IMR-90 (cell line): ENCODE measurements around the gene NAB1. TPM values are rescaled to one million over a fixed set of nuclear protein-coding genes. Genes with fewer than 3 reads are reported as not detected.

Source experiments
- ATAC-seq: fragments of 200-7000 bp; cut with Tn5 transposase; 2 replicates; pipeline ENCODE4 v1.9.1; 2020; ENCODE audit warnings: low read depth, mild to moderate bottlenecking, moderate library complexity
- BruUV-seq: library from RNA; stranded (reverse); fragments of 400-500 nt; replicated peaks from 2 replicates; lab custom pipeline; 2021; lab: Mats Ljungman, UMichigan
- CTCF ChIA-PET: fragments of 300-600 bp; formaldehyde crosslinking; extraction: SDS; loops from one replicate; lab custom pipeline; 2021; ENCODE audit warnings: antibody characterized with exemption; lab: Yijun Ruan, JAX
- POLR2A ChIA-PET: fragments of 300-600 bp; sonication (Branson Sonifier 250); formaldehyde crosslinking; loops from one replicate; lab custom pipeline; 2022; ENCODE audit warnings: antibody characterized with exemption; ENCODE audit not compliant: unreplicated experiment; lab: Charles Lee
- DNase-seq: peaks from one replicate; pipeline ENCODE4 v3.0.0; 2013
- H2AFZ ChIP-seq: replicated peaks from 2 replicates; pipeline ENCODE3; 2013; ENCODE audit warnings: low read length, mild to moderate bottlenecking; ENCODE audit not compliant: poor library complexity
- H2AK5ac ChIP-seq: 2 replicates; pipeline ENCODE4 v1.6.1; 2013; ENCODE audit warnings: low read depth, low read length, inconsistent platforms
- H2AK9ac ChIP-seq: replicated peaks from 2 replicates; pipeline ENCODE3; 2013; ENCODE audit warnings: mild to moderate bottlenecking, low read depth, low read length, moderate library complexity; ENCODE audit not compliant: poor library complexity
- H2BK120ac ChIP-seq: 2 replicates; pipeline ENCODE4 v1.6.1; 2013; ENCODE audit warnings: low read depth, low read length, inconsistent platforms
- H2BK15ac ChIP-seq: 3 replicates; pipeline ENCODE4 v1.6.1; 2013; ENCODE audit warnings: low read depth, low read length, inconsistent platforms
- H2BK20ac ChIP-seq: 2 replicates; pipeline ENCODE4 v1.6.1; 2013; ENCODE audit warnings: low read depth, mild to moderate bottlenecking, inconsistent platforms, low read length, moderate library complexity
- H2BK5ac ChIP-seq: 2 replicates; pipeline ENCODE4 v1.6.1; 2013; ENCODE audit warnings: mild to moderate bottlenecking, low read depth, low read length, inconsistent platforms; ENCODE audit not compliant: poor library complexity, severe bottlenecking
- H3K14ac ChIP-seq: replicated peaks from 2 replicates; pipeline ENCODE4 v1.6.1; 2013; ENCODE audit warnings: low read depth, low read length, inconsistent platforms
- H3K18ac ChIP-seq: 2 replicates; pipeline ENCODE4 v1.6.1; 2013; ENCODE audit warnings: low read depth, low read length, control low read depth
- H3K23ac ChIP-seq: 2 replicates; pipeline ENCODE4 v1.6.1; 2013; ENCODE audit warnings: low read depth, low read length, inconsistent platforms
- H3K27ac ChIP-seq: 2 replicates; pipeline ENCODE4 v1.5.1; 2013; ENCODE audit warnings: mild to moderate bottlenecking, control low read depth, low read length; ENCODE audit not compliant: insufficient read depth
- H3K27me3 ChIP-seq: 2 replicates; pipeline ENCODE4 v1.6.1; 2013; ENCODE audit warnings: low read length; ENCODE audit not compliant: control insufficient read depth, insufficient read depth
- H3K36me3 ChIP-seq: 2 replicates; pipeline ENCODE4 v1.6.1; 2013; ENCODE audit warnings: low read length, mixed read lengths; ENCODE audit not compliant: control insufficient read depth, insufficient read depth
- H3K4ac ChIP-seq: 2 replicates; pipeline ENCODE4 v1.6.1; 2013; ENCODE audit warnings: low read depth, low read length, inconsistent platforms
- H3K4me1 ChIP-seq: 2 replicates; pipeline ENCODE4 v1.6.1; 2013; ENCODE audit warnings: low read length, mixed read lengths; ENCODE audit not compliant: control insufficient read depth, insufficient read depth
- H3K4me2 ChIP-seq: 2 replicates; pipeline ENCODE4 v1.6.1; 2013; ENCODE audit warnings: low read depth, mild to moderate bottlenecking, control low read depth, low read length, moderate library complexity
- H3K4me3 ChIP-seq: 2 replicates; pipeline ENCODE4 v1.5.1; 2013; ENCODE audit warnings: low read depth, mild to moderate bottlenecking, control low read depth, low read length, moderate library complexity; ENCODE audit not compliant: insufficient read depth
- H3K56ac ChIP-seq: 2 replicates; pipeline ENCODE4 v1.6.1; 2013; ENCODE audit warnings: low read length, inconsistent platforms; ENCODE audit not compliant: insufficient read depth; ENCODE audit errors: extremely low read depth
- H3K79me1 ChIP-seq, 2 experiments: 2 replicates each; pipeline ENCODE4 v1.6.1; 2013; ENCODE audit warnings: low read length in 2 of 2, inconsistent platforms in 1 of 2, low read depth in 1 of 2
- H3K9ac ChIP-seq: 2 replicates; pipeline ENCODE4 v1.6.1; 2013; ENCODE audit warnings: low read depth, low read length, control low read depth
- H3K9me1 ChIP-seq: 2 replicates; pipeline ENCODE4 v1.6.1; 2013; ENCODE audit warnings: low read length, inconsistent platforms; ENCODE audit not compliant: insufficient read depth
- H3K9me3 ChIP-seq: 2 replicates; pipeline ENCODE4 v1.6.1; 2013; ENCODE audit warnings: low read length; ENCODE audit not compliant: control insufficient read depth, insufficient read depth
- H4K20me1 ChIP-seq: 2 replicates; pipeline ENCODE4 v1.6.1; 2013; ENCODE audit warnings: low read length, inconsistent platforms; ENCODE audit not compliant: insufficient read depth
- H4K5ac ChIP-seq: 2 replicates; pipeline ENCODE4 v1.6.1; 2013; ENCODE audit warnings: mild to moderate bottlenecking, low read depth, low read length, control low read depth
- H4K8ac ChIP-seq, 2 experiments: 2 replicates each; pipeline ENCODE4 v1.6.1; 2013; ENCODE audit warnings: low read depth in 2 of 2, low read length in 2 of 2, control low read depth in 1 of 2, inconsistent platforms in 1 of 2
- H4K91ac ChIP-seq: 2 replicates; pipeline ENCODE4 v1.6.1; 2013; ENCODE audit warnings: low read depth, low read length, inconsistent platforms; ENCODE audit not compliant: insufficient read depth
- CEBPB ChIP-seq: IDR thresholded peaks from 2 replicates; pipeline ENCODE4 v1.6.1; 2012; ENCODE audit warnings: low read depth, low read length, improper control_type of control experiment
- CTCF ChIP-seq: conservative IDR thresholded peaks from 2 replicates; pipeline ENCODE4 v1.5.1; 2012; ENCODE audit warnings: mild to moderate bottlenecking, low read depth, low read length, improper control_type of control experiment
- FOS ChIP-seq: fragments of 150-350 bp; IDR thresholded peaks from 2 replicates; pipeline ENCODE4 v1.6.1; 2016; ENCODE audit warnings: low read depth, low read length
- MAFK ChIP-seq: IDR thresholded peaks from 2 replicates; pipeline ENCODE4 v1.6.1; 2012; ENCODE audit warnings: low read depth, low read length, improper control_type of control experiment
- MAZ ChIP-seq: IDR thresholded peaks from 2 replicates; pipeline ENCODE4 v1.6.1; 2012; ENCODE audit warnings: low read depth, mild to moderate bottlenecking, low read length, improper control_type of control experiment, moderate library complexity, borderline replicate concordance
- POLR2A ChIP-seq: IDR thresholded peaks from 2 replicates; pipeline ENCODE4 v1.6.1; 2012; ENCODE audit warnings: mild to moderate bottlenecking, low read depth, low read length
- RAD21 ChIP-seq: IDR thresholded peaks from 2 replicates; pipeline ENCODE4 v1.6.1; 2012; ENCODE audit warnings: low read length, improper control_type of control experiment
- RCOR1 ChIP-seq: IDR thresholded peaks from 2 replicates; pipeline ENCODE4 v1.6.1; 2012; ENCODE audit warnings: mild to moderate bottlenecking, low read length, improper control_type of control experiment; ENCODE audit not compliant: insufficient replicate concordance
- SMC3 ChIP-seq: fragments of 150-350 bp; IDR thresholded peaks from 2 replicates; pipeline ENCODE4 v1.6.1; 2016; ENCODE audit warnings: low read depth, mild to moderate bottlenecking, antibody characterized with exemption, low read length, moderate library complexity
- WGBS, 2 experiments: methylation state at CpG; one replicate each; pipeline versions ENCODE4 v1.1.5 to v1.1.7; 2013; ENCODE audit warnings: missing lambda C conversion rate in 2 of 2; ENCODE audit not compliant: insufficient read length in 1 of 2; ENCODE audit errors: extremely low coverage in 2 of 2; 5-methylcytosine and 5-hydroxymethylcytosine counted together
- dilution Hi-C: fragments of 300-500 bp; cut with HindIII; formaldehyde crosslinking; loops from one replicate; pipeline ENCODE4 v1.14.3; 2018; ENCODE audit warnings: low sequenced_read_pairs; ENCODE audit not compliant: unreplicated experiment
- in situ Hi-C: fragments of 300-500 bp; cut with MboI; formaldehyde crosslinking; loops from 3 replicates; pipeline ENCODE4 v1.14.3; 2019; ENCODE audit warnings: low sequenced_read_pairs, inconsistent platforms, mixed read lengths
- intact Hi-C: fragments of 100-400 bp; cut with micrococcal nuclease; formaldehyde crosslinking; loops from 2 replicates; pipeline ENCODE4 v1.10.0; 2022
- polyA plus RNA-seq, 3 experiments: library from polyadenylated mRNA; depleted of rRNA; stranded (reverse); fragments of >200 nt; gene quantifications; 2 replicates each; pipeline ENCODE4 v1.2.3, GENCODE V29; 2012; ENCODE audit warnings: low replicate concordance in 1 of 3
- total RNA-seq: library from RNA; depleted of rRNA; stranded (reverse); fragments of >200 nt; gene quantifications from 2 replicates; pipeline ENCODE4 v1.2.3, GENCODE V29; 2012

Gene NAB1
- total and polyA plus RNA-seq, 2 of the 4 experiments (the other 2 are of a cell fraction), result 11.9 to 31.2 TPM

- ChIA-PET POLR2A (no interaction called here), CTCF (no interaction called here)
- H2BK20ac ChIP-seq, result no peak overlapping the region
- H4K20me1 ChIP-seq, result no peaks in the 10 kb centered on the region
- H3K18ac ChIP-seq, result no peak overlapping the region
- H3K4ac ChIP-seq, result no peak overlapping the region
- no peak overlapping the region for H4K8ac ChIP-seq
- no peak overlapping the region for H2AFZ ChIP-seq
- no peak overlapping the region for H4K5ac ChIP-seq
- H3K4me2 ChIP-seq, result no peak overlapping the region
- H3K27me3 ChIP-seq, result peaks cover 3% of the 10 kb centered on the region; the same call in 1 of the 2 replicates
- no peak for TF ChIP-seq RCOR1
- no peak for TF ChIP-seq MAZ
- no peak for TF ChIP-seq POLR2A
- TF ChIP-seq CTCF, result no peak
- no peak for TF ChIP-seq MAFK
- TF ChIP-seq SMC3, result no peak
- no peak for TF ChIP-seq FOS
- no peak for TF ChIP-seq RAD21
- TF ChIP-seq CEBPB, result no peak
- no peaks in the 10 kb centered on the region for H3K36me3 ChIP-seq
- no peak overlapping the region for H2BK120ac ChIP-seq
- DNase-seq (peak; percentile 7), ATAC-seq (no peak)
- WGBS, 2 experiments, result no CpG with 5 or more reads among the region's 3 CpGs
- dilution Hi-C loops, result no loop called here
- H2AK9ac ChIP-seq, result no peak overlapping the region
- no peaks in the 10 kb centered on the region for H3K79me1 ChIP-seq
- H3K9ac ChIP-seq, result no peak overlapping the region
- no peak overlapping the region for H3K23ac ChIP-seq
- H3K4me1 ChIP-seq, result no peaks in the 10 kb centered on the region; the same call in 1 of the 2 replicates
- in situ Hi-C loops, result no loop called here
- BruUV-seq, result no TSS peak
- intact Hi-C loops, result no loop called here
- no peaks in the 10 kb centered on the region for H3K9me3 ChIP-seq
- no peak overlapping the region for H3K27ac ChIP-seq
- no peak overlapping the region for H3K56ac ChIP-seq
- no peak overlapping the region for H3K4me3 ChIP-seq
- H2AK5ac ChIP-seq, result no peak overlapping the region
- no peaks in the 10 kb centered on the region for H3K9me1 ChIP-seq
- H2BK5ac ChIP-seq, result no peak overlapping the region
- no peak overlapping the region for H2BK15ac ChIP-seq
- no peak overlapping the region for H3K14ac ChIP-seq
- H4K91ac ChIP-seq, result no peak overlapping the region
Measured at GRCh38 chr2:190726255-190726654, 77.4 kb downstream of the NAB1 start.
